ENCODE results near the gene KLHL13.

KLHL13 gene

GRCh38 chrX:117851025-117851424 lies 265.6 kb downstream of the KLHL13 start:
- no peak for DNase-seq (ENCODE audit: low read depth)
- H3K4me3 ChIP-seq (ENCODE audit: control insufficient read depth, low read depth, low read length): no peak overlapping the region
- TF ChIP-seq CTCF (conservative IDR thresholded peaks at IDR 0.05; ENCODE audit: control insufficient read depth, insufficient read depth, low read depth, low read length): no peak
